ENCODE measurements around the gene RPP40.
"Not testable (repeated sequence)": the region's sequence is repeated elsewhere in the genome, so short reads cannot be mapped to it uniquely, and the experiment has no call there.

The RPP40 gene

GRCh38 chr6:5012519-5012918, 8.7 kb upstream of the RPP40 start:
- peak; percentile 14 to 39 for DNase-seq

GRCh38 chr6:5011346-5011745, 7.5 kb upstream of the RPP40 start:
- no peak for DNase-seq

- DNase-seq: no peak
These were observed 3.7 kb upstream of the RPP40 start for GRCh38 chr6:5007531-5007930.

GRCh38 chr6:5006222-5006621, 2.4 kb upstream of the RPP40 start:
- no peak for DNase-seq

- DNase-seq: not testable (repeated sequence)
These were observed 1.2 kb upstream of the RPP40 start for GRCh38 chr6:5005038-5005433.

- DNase-seq: no peak
These were observed 668 bp upstream of the RPP40 start for GRCh38 chr6:5004373-5005037.

GRCh38 chr6:4999586-4999985, 4.3 kb downstream of the RPP40 start:
- no peak for DNase-seq

GRCh38 chr6:4997862-4998261, 6.0 kb downstream of the RPP40 start:
- no peak for DNase-seq

- no peak for DNase-seq
These were observed 9.1 kb downstream of the RPP40 start for GRCh38 chr6:4994741-4995140.

GRCh38 chr6:4987432-4987831, 16.4 kb downstream of the RPP40 start:
- DNase-seq: no peak

GRCh38 chr6:4986999-4987398, 16.8 kb downstream of the RPP40 start:
- DNase-seq: no peak

- no peak for DNase-seq
These were observed 20.5 kb downstream of the RPP40 start for GRCh38 chr6:4983322-4983721.

GRCh38 chr6:4981761-4982160, 22.1 kb downstream of the RPP40 start:
- no peak for DNase-seq

- no peak for DNase-seq
These were observed 24.4 kb downstream of the RPP40 start for GRCh38 chr6:4979426-4979825.

- peak; percentile 12 to 19 for DNase-seq
These were observed 26.4 kb downstream of the RPP40 start for GRCh38 chr6:4977468-4977867.

GRCh38 chr6:4975506-4975905, 28.3 kb downstream of the RPP40 start:
- DNase-seq: no peak

GRCh38 chr6:4974962-4975361, 28.9 kb downstream of the RPP40 start:
- no peak for DNase-seq

GRCh38 chr6:4973982-4974745, 29.7 kb downstream of the RPP40 start:
- DNase-seq: no peak

- no peak for DNase-seq
These were observed 30.4 kb downstream of the RPP40 start for GRCh38 chr6:4973415-4973814.

- no peak for DNase-seq
These were observed 31.4 kb downstream of the RPP40 start for GRCh38 chr6:4972438-4972837.

- DNase-seq: no peak
These were observed 32.0 kb downstream of the RPP40 start for GRCh38 chr6:4971851-4972250.

GRCh38 chr6:4970739-4971395, 33.0 kb downstream of the RPP40 start:
- no peak for DNase-seq

- DNase-seq: no peak
These were observed 34.1 kb downstream of the RPP40 start for GRCh38 chr6:4969609-4970285.

All from Kasumi-1 (cell line).